CD4-positive, alpha-beta T cell treated with Interleukin-17A for 4 hours (primary cell): Measurements from ENCODE around the gene CFLAR.

Experiments
- DNase-seq: peaks from one replicate; pipeline ENCODE4 v3.0.0-alpha.2; 2020; ENCODE audit warnings: mixed read lengths

The CFLAR gene

DNA sequence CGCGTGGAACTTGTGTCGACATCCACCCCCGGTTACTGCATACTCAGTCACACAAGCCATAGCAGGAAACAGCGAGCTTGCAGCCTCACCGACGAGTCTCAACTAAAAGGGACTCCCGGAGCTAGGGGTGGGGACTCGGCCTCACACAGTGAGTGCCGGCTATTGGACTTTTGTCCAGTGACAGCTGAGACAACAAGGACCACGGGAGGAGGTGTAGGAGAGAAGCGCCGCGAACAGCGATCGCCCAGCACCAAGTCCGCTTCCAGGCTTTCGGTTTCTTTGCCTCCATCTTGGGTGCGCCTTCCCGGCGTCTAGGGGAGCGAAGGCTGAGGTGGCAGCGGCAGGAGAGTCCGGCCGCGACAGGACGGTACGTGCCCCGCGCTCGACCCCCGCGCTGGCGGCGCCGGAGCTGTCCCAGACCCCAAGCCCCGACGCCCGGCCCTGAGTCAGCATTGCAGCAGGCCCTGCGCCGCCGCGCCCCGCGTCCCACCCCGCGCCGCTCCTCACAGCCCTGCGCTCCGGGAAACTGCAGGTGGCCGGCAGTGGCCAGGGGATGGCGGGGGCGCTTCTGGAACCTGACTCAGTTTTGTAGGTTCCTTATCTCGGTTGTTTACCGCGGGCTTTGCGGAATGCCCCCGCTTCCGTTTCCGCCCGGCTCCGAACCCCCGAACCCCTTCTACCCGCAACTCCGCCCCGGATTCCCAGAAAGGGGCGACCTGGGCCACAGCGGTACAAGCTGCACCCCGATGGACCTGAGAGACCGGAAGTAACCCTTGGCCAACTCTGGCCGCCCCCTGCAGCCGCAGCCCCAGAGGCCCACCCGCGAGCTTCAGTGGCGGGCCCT lies at the start of gene CFLAR:
TSS of gene CFLAR (plus strand) at position 50 of the 844 bp plus-strand sequence. CDS start 13,702 bp downstream, outside the sequence.
- DNase-seq = peak; percentile 83

DNA sequence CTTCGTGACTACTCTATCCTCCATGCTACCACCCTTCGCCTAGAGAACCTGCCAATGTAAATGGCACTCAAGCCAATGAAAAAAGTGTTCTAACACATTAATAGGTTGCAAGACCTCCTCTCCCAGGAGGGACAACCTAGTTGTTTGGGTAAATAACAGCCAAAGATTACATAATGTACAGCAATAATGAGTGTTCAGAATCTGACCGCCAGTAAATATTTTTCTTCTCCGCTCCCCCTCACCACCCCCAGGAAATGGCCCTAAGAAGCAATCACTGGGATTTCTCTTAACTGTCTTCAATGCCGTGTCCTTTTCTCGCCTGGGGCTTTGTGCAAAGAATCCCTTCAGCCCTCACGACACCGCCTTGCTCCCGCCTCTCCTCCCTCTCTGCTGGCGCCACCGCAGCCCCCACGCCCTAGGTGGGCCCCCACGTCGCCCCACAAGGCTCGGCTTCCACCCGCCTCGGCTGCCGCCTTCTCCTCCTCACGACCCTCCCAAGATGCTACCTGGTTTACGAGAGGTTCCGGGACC lies 45.0 kb upstream of the CFLAR start:
- DNase-seq = no peak

DNA sequence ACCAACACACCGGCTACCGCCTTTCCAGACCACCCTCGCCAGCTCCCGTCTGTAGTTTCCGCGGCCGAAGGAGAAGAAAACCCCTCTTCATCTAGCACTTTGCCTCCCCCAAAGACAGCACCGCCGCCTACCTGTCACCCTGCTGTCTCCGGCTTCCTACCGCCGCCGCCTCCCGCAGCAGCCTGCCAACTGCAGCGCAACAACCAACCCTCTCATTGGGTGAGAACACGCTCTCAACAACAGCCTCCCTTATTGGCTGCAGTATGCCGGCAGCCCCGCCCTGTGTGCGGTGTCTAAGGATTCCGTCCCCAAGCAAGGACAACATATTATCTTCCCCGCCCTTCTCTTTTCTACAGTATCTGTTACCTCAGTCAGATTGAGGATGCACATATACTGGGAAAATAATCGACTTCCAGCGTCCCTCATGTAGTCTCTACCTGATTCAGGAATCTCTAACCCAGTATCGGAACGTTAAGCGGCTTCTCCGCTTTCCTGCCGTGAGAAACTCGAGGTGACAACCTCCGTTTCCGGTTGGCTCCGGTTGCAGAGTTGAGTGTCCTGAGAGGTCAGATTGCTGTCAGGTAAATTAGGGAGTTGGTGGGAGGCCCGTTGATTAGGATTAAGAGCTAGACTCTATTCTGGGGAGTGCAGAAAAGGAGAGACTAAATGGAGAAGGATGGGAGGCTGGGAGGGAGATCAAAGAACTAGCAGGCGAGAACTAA lies 44.3 kb upstream of the CFLAR start, which contains the start of the genes HYCC2 and NDUFB3:
TSS of gene HYCC2 (minus strand) at position 193 of the 722 bp plus-strand sequence. CDS start 47,662 bp downstream, outside the sequence.
TSS of gene NDUFB3 (plus strand) at position 523 of the 722 bp plus-strand sequence. CDS start 6,882 bp downstream, outside the sequence.
- DNase-seq = peak; percentile 91

DNA sequence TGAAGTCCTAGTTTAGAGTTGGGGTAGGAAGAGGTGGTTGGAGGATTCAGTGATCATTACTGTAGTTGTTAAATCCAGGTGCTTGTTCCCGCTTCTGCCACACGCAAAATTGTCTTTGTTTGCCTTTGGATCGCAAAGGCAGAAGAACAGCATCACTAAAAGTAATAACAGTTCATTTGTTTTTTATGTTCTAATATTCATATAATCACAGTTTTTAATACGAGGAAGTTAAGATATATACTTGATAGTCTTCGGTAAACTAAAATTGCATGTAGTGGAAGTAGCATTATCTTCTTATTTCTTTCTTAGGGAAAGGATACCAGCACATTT lies 43.8 kb upstream of the CFLAR start:
- DNase-seq = no peak

DNA sequence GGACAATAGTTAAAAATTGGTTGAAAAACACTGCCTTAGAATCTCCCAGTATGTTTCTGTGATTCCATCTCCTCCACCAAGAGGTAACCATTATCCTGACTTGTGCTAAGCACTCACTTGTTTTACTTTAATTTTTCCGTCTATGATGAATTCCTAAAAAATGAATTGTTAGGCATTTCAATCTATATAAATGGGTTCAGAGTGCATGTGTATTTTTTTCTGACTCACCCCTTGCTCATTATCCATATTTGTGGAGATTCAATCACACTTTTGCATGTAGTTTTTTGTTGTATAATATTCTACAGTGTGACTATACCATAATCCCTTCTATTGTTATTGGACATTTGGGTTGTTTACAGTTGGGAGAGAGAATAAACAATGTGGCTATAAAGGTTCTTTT lies 42.9 kb upstream of the CFLAR start:
- DNase-seq = no peak

DNA sequence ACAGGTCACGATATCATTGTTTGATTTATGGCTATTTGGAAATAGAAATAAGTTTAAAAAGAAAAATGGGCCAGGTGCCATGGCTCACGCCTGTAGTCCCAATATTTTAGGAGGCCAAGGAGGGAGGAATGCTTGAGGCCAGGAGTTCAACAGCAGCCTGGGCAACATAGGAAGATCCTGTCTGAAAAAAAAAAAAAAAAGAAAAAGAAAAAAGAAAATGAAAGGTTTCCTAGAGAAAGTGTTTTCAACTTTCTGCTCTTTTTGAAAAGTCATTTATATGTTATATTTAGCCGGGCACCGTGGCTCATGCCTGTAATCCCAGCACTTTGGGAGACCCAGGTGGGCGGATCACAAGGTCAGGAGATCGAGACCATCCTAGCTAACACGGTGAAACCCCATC lies 41.0 kb upstream of the CFLAR start:
- DNase-seq = no peak

DNA sequence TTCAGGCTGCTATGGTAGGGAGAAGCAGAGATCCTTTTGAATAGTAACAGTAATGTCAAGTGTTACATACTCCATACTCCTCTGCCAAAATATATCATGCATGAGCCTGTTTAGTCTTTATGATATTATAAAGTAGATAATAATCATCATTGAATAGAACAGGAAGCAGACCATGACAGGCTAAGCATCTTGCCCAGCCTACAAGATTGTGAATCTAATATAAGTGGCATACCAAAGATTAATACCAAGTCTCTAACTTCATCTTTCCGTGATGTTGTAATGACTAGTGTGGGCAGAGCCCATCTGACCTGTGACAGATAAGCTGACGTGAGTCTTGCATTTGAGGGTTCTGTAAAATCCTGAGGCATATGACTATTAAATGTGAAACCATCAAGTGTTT lies 31.1 kb upstream of the CFLAR start:
- no peak for DNase-seq

DNA sequence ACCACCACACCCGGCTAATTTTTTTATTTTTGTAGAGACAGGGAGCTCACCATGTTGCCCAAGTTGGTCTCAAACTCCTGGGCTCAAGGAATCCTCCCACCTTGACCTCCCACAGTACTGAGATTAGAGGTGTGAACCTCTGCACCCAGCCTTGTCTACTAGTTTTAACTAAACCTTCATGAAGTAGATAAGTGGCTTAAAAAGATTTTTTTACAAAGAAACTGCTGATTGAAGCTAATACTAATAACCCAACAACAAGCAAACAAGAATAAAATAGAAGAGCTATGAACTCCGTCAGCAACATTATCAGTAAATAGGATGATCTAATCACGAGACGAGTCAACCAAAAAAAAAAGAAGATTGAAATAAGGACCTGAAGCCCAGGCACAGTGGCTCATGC lies 25.4 kb upstream of the CFLAR start:
- DNase-seq = no peak

DNA sequence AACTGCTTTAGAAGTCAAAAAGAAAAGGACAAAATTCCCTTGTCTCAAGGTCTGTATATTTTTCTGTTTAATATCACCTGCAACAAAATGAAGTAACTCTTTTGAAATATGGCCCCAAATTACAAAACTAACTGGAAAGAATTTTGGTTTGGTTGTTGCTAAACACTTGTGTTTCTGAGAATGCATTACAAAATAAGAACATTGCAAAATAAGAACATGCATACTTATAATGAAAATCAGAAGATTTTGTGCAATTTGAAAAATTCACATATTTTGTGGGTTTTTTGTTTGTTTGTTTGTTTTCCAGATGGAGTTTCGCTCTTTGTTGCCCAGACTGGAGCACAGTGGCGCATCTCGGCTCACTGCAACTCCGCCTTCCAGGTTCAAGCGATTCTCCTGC lies 22.4 kb upstream of the CFLAR start:
- DNase-seq = no peak

DNA sequence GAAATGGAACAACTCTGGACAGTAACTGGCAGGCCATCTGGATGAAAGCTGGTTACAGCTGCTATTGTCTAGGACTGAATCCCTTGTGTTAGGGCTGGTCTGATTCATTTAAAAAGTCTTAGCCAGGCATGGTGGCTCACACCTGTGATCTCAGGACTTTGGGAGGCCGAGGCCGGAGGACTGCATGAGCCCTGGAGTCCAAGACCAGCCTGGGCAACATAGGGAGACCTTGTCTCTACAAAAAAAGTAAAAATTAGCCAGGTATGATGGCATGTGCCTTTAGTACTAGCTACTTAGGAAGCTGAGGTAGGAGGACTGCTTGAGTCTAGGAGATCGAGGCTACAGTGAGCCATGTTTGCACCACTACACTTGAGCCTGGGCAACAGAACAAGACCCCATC lies 15.5 kb upstream of the CFLAR start:
- DNase-seq = no peak

DNA sequence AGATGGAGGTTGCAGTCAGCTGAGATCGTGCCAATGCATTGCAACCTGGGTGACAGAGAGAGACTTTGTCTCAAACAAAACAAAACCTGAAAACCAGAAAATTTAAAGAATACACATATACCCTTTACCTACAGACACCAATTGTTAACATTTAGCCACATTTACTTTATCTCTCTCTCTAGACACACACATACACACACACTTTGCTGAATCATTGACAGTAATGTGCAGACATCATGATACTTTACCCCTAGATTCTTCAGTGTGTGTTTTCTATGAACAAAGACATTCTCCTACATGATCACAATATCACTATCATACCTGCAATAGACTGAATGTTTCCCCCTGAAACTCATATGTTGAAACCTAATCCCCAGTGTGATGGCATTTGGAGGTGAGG lies 10.2 kb upstream of the CFLAR start:
- DNase-seq = no peak

DNA sequence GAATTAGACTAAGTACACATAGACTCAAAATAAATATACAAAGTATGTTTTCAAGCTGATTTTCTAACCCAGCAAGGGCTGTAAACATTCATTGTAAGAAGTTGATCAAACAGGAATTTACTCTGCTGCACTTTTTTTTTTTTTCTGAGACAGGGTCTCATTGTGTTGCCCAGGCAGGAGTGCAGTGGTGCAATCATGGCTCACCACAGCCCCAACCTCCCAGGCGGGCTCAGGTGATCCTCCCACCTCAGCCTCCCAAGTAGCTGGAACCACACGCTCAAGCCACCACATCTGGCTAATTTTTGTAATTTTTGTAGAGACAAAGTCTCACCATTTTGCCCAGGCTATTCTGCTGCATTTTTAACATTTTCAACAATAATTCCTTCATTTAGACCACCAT lies 8.3 kb upstream of the CFLAR start:
- no peak for DNase-seq

DNA sequence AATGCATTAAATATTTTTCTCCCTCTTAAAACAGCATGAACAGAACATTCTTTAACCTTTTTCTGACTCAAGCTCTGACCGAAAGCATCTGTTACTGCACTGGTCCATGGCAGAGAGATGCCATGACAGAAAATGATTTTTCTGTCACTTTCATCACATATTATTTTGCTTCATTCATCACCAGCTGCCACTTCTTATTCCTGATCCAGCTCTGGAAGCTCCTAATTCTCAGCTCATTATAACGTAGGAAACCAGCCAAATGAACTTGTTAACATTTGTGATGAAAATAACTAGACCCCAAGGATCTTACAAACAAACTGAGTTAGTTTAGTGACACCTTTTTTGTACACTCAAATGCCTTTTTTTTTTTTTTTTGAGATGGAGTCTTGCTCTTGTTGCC lies 7.6 kb upstream of the CFLAR start:
- DNase-seq = no peak

DNA sequence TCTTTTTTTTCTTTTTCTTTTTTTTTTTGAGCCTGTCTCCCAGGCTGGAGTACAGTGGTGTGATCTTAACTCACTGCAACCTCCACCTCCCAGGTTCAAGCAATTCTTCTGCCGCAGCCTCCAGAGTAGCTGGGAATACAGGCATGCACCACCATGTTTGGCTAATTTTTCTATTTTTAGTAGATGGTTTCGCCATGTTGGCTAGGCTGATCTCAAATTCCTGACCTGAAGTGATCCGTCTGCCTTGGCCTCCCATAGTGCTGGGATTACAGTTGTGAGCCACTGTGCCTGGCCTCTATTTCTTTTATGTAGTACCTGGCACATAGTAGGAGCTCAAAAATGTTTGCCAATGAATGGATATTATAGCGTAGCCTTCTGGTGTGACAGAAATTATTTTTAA lies 6.8 kb upstream of the CFLAR start:
- DNase-seq = no peak

DNA sequence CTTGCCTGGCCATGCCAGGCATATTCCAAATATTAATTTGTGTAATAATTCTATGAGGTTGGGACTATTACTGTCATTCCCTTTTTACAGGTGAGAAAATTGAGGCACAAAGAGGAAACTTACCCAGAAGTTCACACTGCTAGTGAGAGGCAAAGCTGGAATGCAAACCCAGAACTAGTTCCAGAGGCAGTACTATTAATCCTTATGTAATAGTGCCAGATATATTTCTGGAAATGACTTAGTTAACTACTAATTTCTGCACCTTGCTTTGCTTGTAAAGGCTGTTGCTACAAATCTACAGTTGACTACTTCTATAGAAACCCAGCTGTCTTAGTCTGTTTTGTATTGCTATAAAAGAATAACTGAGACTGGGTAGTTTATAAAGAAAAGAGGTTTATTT lies 5.3 kb upstream of the CFLAR start:
- no peak for DNase-seq

DNA sequence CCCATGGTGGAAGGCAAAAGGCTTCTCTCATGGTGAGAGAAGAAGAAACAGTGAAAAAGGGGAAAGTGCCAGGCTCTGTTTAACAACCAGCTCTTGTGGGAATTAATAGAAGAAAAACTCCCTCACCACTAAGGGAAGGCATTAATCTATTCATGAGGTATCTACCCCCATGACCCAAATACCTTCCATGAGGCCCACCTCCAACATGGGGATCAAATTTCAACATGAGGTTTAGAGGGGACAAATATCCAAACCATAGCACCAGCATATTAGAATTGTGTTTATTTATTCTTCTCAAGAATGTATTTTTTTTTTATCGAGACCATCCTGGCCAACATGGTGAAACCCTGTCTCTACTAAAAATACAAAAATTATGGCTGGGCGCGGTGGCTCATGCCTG lies 4.9 kb upstream of the CFLAR start:
- no peak for DNase-seq

DNA sequence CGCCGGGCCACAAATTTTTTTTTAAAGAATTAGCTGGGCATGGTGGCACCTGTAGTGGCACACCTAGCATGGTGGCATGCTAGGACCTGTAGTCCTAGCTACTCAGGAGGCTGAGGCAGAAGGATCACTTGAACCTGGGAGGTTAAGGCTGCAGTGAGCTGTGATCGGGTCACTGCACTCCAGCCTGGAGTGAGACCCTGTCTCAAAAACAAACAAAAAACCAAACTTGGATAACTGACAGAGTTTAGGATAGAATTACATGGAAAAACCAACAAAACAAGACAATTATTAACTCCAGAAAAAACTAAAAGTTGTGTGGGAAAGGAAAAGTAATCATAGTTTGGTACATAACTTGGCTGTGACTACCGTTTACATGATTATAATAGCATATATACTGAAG lies 1.6 kb upstream of the CFLAR start:
- no peak for DNase-seq

DNA sequence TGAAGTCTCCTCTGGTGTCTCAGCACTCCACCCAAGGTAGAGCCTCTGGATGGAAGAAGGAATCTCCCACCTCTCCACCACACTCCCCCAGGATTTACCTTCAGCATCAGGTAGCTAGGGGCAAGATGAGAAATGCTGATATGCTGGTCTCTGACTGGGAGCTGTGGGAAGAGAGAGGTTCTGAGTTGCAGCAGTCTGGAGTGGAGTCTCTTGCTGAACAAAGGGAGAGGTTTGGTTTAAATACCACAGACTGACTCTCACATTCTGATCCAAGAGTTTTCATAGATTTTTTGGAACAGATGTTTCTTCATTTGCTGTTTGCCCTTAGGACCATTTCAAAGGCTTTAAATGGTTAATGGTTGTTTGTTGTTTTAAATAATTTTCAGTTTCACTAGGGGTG lies 1.1 kb upstream of the CFLAR start:
- DNase-seq = no peak

DNA sequence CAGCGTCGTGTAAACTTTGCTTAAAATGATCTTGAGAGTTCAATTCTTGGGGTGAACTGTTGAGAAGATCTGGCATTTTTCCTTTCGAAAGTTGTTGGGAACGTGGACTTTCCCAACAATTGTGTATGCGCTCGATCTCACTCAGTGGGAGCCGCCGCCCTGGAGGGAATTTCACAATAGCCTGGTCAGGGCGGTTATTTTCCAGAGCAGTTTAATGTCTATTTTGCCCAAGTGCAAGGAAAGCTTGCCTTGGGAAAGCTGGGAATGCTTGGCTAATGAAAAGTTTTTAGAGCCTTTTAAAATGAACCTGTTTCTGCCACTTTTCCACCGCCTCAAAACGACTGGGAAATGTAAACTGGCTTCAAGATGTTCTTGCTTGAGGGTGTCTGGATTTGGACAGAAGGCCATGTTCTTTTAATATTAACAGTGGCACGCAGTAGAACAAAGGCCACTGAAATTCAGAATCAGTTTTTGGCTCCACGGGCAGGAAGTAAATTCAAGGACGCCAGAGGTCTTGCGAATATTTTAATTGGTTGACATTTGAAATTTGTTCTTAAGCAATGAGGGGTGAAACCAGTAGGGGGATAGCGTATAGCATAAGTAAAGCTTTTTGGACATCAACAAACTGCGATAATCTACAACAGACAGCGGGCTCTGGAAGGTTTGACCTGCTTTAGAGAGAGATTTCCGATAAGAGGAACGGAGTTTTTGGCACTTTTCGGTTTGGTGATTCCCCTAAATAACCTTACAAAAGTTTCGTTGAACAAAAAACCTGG lies 1.2 kb downstream of the CFLAR start:
- DNase-seq = peak; percentile 50

DNA sequence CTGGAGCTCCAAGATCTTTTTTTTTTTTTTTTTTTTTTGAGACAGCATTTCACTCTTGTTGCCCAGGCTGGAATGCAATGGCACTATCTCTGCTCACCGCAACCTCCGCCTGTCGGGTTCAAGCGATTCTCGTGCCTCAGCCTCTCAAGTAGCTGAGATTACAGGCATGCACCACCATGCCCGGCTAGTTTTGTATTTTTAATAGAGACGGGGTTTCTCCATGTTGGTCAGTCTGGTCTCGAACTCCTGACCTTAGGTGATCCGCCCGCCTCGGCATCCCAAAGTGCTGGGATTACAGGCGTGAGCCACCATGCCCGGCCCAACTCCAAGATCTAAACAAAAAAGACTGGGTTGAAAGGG lies 1.8 kb downstream of the CFLAR start:
- DNase-seq = peak; percentile 47

DNA sequence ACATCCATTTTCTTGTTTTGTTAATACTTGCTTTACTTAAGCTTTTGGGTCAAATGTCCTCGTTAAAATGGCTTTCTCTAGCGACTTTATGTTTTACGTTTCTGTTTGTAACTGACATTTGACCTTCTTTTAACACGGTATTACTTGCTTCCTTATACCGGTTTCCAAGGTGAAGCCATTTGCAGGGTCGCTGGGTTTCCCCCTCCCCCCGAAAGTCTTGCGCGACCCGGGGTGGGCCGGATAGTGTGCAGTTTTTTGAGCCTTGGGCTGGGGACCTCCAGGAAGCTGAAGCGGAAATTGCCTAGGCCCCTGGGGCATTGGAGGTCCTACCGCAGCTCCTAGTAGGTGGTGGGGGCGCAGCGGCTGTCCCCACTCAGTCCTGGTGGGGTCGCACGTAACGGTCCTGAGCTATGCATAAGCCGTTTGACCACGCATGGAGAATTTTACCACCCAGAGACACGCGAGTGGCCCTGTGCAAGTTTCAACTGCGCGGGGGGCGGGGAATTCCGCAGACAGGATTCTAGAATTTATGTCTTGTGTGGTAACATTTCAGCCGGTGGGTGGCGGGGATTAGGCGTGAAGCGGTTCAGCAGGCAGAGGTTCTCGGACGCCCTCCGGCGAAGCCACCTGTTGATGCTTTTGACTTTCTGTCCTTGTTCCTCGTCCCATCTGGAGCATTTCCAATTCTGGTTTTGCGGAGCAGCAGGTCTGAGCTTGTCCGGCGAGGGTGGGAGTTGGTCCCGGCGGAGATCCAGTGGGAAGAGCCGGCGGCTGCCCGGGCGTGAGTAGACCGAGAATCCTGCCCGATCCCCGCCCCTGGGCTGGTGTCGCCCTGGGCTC lies 2.4 kb downstream of the CFLAR start:
- DNase-seq = peak; percentile 92
